Smooth muscle cell (in vitro differentiated cells): ENCODE data around the gene ORMDL1. TPM values are rescaled to one million over a fixed set of nuclear protein-coding genes. Genes with fewer than 3 reads are reported as not detected.

Source experiments
- DNase-seq: peaks from one replicate; lab custom pipeline; 2025; ENCODE audit not compliant: unreplicated experiment; lab: John Stamatoyannopoulos, UW
- H2AFZ ChIP-seq: fragments of 200-600 bp; sonication (generic); 2 replicates; pipeline ENCODE4 v1.6.0; 2016; ENCODE audit warnings: antibody characterized with exemption, low read depth, mild to moderate bottlenecking
- H3F3A ChIP-seq: fragments of 200-600 bp; sonication (generic); 2 replicates; pipeline ENCODE4 v1.6.0; 2017; ENCODE audit warnings: antibody characterized with exemption, low read depth
- H3K27ac ChIP-seq: fragments of 200-600 bp; sonication (generic); 2 replicates; pipeline ENCODE4 v1.5.1; 2016; ENCODE audit warnings: low read depth, mild to moderate bottlenecking
- H3K27me3 ChIP-seq: fragments of 200-600 bp; sonication (generic); 2 replicates; pipeline ENCODE4 v1.6.1; 2016; ENCODE audit warnings: low read depth, mild to moderate bottlenecking
- H3K36me3 ChIP-seq: fragments of 200-600 bp; sonication (generic); 2 replicates; pipeline ENCODE4 v1.5.1; 2016; ENCODE audit warnings: low read depth
- H3K4me1 ChIP-seq: fragments of 200-600 bp; sonication (generic); 2 replicates; pipeline ENCODE4 v1.5.1; 2016; ENCODE audit warnings: low read depth
- H3K4me2 ChIP-seq: fragments of 200-600 bp; sonication (generic); 2 replicates; pipeline ENCODE4 v1.6.0; 2016; ENCODE audit warnings: mild to moderate bottlenecking
- H3K4me3 ChIP-seq: fragments of 200-600 bp; sonication (generic); 2 replicates; pipeline ENCODE4 v1.5.1; 2016; ENCODE audit warnings: mild to moderate bottlenecking
- H3K79me2 ChIP-seq: fragments of 200-600 bp; sonication (generic); 2 replicates; pipeline ENCODE4 v1.6.0; 2016; ENCODE audit warnings: low read depth, mild to moderate bottlenecking
- H3K9ac ChIP-seq: fragments of 200-600 bp; sonication (generic); 2 replicates; pipeline ENCODE4 v1.6.0; 2016; ENCODE audit warnings: low read depth
- H3K9me3 ChIP-seq: fragments of 200-600 bp; sonication (generic); replicated peaks from 2 replicates; pipeline ENCODE4 v1.5.1; 2016; ENCODE audit warnings: low read depth
- H4K20me1 ChIP-seq: fragments of 200-600 bp; sonication (generic); 2 replicates; pipeline ENCODE4 v1.6.0; 2016; ENCODE audit warnings: low read depth
- WGBS: methylation state at CpG from one replicate; pipeline ENCODE4 v1.1.7; 2016; ENCODE audit warnings: low lambda C conversion rate; 5-methylcytosine and 5-hydroxymethylcytosine counted together
- polyA plus RNA-seq: library from polyadenylated mRNA; unstranded; fragments of >200 nt; fragmentation: Nextera tagmentation; extraction: Ambion mirVana; gene quantifications from 2 replicates; pipeline ENCODE4 v1.2.1, GENCODE V29; 2016
- total RNA-seq: library from RNA; depleted of rRNA; stranded (reverse); fragments of >200 nt; gene quantifications from 2 replicates; pipeline ENCODE4 v1.2.3, GENCODE V29; 2014
- TF ChIP-seq, protein P1 (sequence below): fragments of 200-600 bp; sonication (generic); IDR thresholded peaks from 2 replicates; pipeline ENCODE4 v1.5.1; 2017; ENCODE audit warnings: borderline replicate concordance, mild to moderate bottlenecking, antibody characterized with exemption; ENCODE audit not compliant: insufficient read depth, poor library complexity, severe bottlenecking

Gene ORMDL1
- 47.3 and 55.7 TPM in 2 replicates for total RNA-seq
- polyA plus RNA-seq, result 60.2 and 66.4 TPM in 2 replicates

- Histone ChIP-seq H3K9ac (peak within 1 kb of the TSS; percentile 71), H3K9me3 (no peaks in the 10 kb centered on the region), H4K20me1 (peaks cover 14% of the 10 kb centered on the region), H3K27ac (peak within 1 kb of the TSS; percentile 90), H3K36me3 (peaks cover 7% of the 10 kb centered on the region), H3K4me1 (peaks cover 16% of the 10 kb centered on the region), H3K4me3 (peak within 1 kb of the TSS; percentile 73), H3K79me2 (peaks cover 85% of the 10 kb centered on the region), H3F3A (no peaks in the 10 kb centered on the region), H3K27me3 (no peaks in the 10 kb centered on the region), H3K4me2 (peak within 1 kb of the TSS; percentile 90), H2AFZ (peak within 1 kb of the TSS; percentile 83)
- under 1% methylated on average over 92 of the region's 96 CpGs for WGBS
- peak; percentile 94 for DNase-seq
- TF ChIP-seq, protein P1, sequence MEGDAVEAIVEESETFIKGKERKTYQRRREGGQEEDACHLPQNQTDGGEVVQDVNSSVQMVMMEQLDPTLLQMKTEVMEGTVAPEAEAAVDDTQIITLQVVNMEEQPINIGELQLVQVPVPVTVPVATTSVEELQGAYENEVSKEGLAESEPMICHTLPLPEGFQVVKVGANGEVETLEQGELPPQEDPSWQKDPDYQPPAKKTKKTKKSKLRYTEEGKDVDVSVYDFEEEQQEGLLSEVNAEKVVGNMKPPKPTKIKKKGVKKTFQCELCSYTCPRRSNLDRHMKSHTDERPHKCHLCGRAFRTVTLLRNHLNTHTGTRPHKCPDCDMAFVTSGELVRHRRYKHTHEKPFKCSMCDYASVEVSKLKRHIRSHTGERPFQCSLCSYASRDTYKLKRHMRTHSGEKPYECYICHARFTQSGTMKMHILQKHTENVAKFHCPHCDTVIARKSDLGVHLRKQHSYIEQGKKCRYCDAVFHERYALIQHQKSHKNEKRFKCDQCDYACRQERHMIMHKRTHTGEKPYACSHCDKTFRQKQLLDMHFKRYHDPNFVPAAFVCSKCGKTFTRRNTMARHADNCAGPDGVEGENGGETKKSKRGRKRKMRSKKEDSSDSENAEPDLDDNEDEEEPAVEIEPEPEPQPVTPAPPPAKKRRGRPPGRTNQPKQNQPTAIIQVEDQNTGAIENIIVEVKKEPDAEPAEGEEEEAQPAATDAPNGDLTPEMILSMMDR, result no peak
These were observed at the start of gene ORMDL1, which contains the start of gene PMS1 for GRCh38 chr2:189783927-189784867. Gene ORMDL1, minus strand, starts transcription at chr2:189784339. Its CDS starts 1,744 bp downstream, at chr2:189782595. Gene PMS1, plus strand, starts transcription at chr2:189784450. Its CDS starts 7,360 bp downstream, at chr2:189791810.

DNA sequence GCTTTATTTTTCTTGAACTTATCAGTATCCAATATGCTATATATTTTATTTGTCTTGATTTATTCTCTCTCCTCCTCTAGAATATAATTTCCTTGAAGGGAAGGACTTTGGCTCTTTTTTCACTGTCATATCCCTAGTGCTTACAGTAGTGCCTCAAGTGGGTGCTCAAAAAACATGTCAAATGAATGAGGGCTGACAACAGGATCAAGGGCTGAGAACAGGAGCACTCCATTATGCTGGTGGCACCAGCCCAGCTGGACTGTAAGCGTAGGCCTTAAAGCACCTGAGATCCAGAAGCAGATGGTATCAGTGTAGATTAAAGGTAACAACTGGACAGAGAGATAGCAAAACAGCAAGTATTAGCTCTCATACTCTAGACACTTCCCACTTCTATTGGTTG lies 46.4 kb upstream of the ORMDL1 start:
- Histone ChIP-seq H3K36me3 (no peaks in the 10 kb centered on the region), H3K79me2 (no peaks in the 10 kb centered on the region), H3K4me3 (no peak overlapping the region), H3K4me2 (no peak overlapping the region), H3K4me1 (no peaks in the 10 kb centered on the region), H3K9ac (no peak overlapping the region), H2AFZ (no peak overlapping the region), H3K9me3 (no peaks in the 10 kb centered on the region), H3K27me3 (no peaks in the 10 kb centered on the region), H4K20me1 (no peaks in the 10 kb centered on the region), H3K27ac (no peak overlapping the region), H3F3A (no peaks in the 10 kb centered on the region)
- TF ChIP-seq, protein P1, result no peak
- WGBS, result 100% methylated on average over 1 of the region's 1 CpG
- no peak for DNase-seq

DNA sequence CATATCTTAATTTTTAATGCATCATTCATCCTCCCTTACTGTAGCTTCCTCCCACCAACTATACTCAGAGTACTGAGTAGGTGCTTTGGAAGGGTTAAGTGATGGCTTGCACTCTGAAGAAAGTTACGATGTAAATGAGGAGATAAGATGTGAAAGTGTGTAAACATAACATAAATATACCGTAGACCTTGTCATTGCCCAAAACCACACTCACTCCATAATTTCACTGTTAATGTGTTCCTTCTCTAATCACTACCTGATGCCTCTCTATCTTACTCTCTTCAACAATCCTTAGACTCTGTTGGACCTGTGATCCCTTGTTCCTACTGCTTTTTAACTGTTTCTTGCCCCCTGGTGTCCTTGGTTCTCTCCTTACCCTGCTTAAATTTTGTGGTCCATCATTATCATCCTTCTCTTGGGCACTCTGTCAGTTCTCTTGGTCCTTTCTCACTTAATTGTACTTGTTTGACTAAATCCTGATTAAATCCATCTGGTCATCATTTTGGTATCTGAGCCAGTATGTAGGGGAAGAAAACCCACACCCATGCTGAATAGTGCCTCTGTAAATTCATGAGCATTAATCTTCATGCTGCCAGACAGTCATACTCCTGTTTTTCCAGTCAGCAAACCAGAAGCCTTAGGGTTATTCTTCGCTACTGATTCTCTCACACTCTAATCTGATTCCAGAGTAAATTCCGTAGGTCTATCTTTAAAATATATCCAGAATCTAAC lies 45.1 kb upstream of the ORMDL1 start:
- Histone ChIP-seq H3F3A (no peaks in the 10 kb centered on the region), H3K9ac (no peak overlapping the region), H2AFZ (no peak overlapping the region), H3K9me3 (no peaks in the 10 kb centered on the region), H3K27me3 (no peaks in the 10 kb centered on the region), H3K4me1 (no peaks in the 10 kb centered on the region), H3K27ac (no peak overlapping the region), H3K4me2 (no peak overlapping the region), H3K4me3 (no peak overlapping the region), H3K36me3 (no peaks in the 10 kb centered on the region), H3K79me2 (no peaks in the 10 kb centered on the region), H4K20me1 (no peaks in the 10 kb centered on the region)
- TF ChIP-seq, protein P1, result no peak
- no peak for DNase-seq
- WGBS, result 44% methylated on average over 4 of the region's 4 CpGs
